OCI-LY1 (cell line): ENCODE results near the gene MTX1.

Experiments
- EZH2 ChIP-seq: fragments of 200-600 bp; sonication (generic), shearing (Covaris generic); IDR thresholded peaks from 2 replicates; pipeline ENCODE4 v1.8.0; 2017; ENCODE audit warnings: borderline replicate concordance, mixed run types, mild to moderate bottlenecking, antibody characterized with exemption, low read length, moderate library complexity, mixed read lengths
- TF ChIP-seq, protein P1 (sequence below): fragments of 200-600 bp; sonication (generic), shearing (Covaris generic); IDR thresholded peaks from 2 replicates; pipeline ENCODE4 v1.5.1; 2017; ENCODE audit warnings: mild to moderate bottlenecking, antibody characterized with exemption, low read length, moderate library complexity, mixed read lengths

DNA sequence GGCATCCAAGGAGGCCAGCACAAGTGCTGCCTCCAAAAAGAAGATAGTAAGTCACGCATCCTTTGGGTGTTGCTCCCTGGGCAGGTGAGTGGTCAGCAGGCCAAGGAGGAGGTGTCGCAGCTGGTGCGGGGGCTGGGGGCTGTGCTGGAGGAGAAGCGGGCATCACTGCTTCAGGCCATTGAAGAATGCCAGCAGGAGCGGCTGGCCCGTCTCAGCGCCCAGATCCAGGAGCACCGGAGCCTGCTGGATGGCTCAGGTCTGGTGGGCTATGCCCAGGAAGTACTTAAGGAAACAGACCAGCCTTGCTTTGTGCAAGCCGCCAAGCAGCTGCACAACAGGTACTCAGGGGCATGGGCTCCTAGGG is 30.6 kb upstream of the MTX1 start:
- TF ChIP-seq, protein P1, sequence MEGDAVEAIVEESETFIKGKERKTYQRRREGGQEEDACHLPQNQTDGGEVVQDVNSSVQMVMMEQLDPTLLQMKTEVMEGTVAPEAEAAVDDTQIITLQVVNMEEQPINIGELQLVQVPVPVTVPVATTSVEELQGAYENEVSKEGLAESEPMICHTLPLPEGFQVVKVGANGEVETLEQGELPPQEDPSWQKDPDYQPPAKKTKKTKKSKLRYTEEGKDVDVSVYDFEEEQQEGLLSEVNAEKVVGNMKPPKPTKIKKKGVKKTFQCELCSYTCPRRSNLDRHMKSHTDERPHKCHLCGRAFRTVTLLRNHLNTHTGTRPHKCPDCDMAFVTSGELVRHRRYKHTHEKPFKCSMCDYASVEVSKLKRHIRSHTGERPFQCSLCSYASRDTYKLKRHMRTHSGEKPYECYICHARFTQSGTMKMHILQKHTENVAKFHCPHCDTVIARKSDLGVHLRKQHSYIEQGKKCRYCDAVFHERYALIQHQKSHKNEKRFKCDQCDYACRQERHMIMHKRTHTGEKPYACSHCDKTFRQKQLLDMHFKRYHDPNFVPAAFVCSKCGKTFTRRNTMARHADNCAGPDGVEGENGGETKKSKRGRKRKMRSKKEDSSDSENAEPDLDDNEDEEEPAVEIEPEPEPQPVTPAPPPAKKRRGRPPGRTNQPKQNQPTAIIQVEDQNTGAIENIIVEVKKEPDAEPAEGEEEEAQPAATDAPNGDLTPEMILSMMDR, result no peak
- no peak for TF ChIP-seq EZH2
